ENCODE measurements around the gene BACE2.

The BACE2 gene

GRCh38 chr21:41228492-41228891 lies 60.5 kb downstream of the BACE2 start:
- no peak for DNase-seq (ENCODE audit: low read depth)
- H3K4me3 ChIP-seq (replicated peaks; ENCODE audit: low read depth, low read length): no peak overlapping the region
- TF ChIP-seq CTCF (IDR thresholded peaks at IDR 0.05; ENCODE audit: low read length, missing control alignments): no peak

GRCh38 chr21:41228958-41229357 lies 61.0 kb downstream of the BACE2 start:
- DNase-seq (ENCODE audit: low read depth): no peak
- TF ChIP-seq CTCF (IDR thresholded peaks at IDR 0.05; ENCODE audit: low read length, missing control alignments): no peak
- H3K4me3 ChIP-seq (replicated peaks; ENCODE audit: low read depth, low read length): no peak overlapping the region

- DNase-seq (ENCODE audit: low read depth): no peak
- H3K4me3 ChIP-seq (replicated peaks; ENCODE audit: low read depth, low read length): no peak overlapping the region
- TF ChIP-seq CTCF (IDR thresholded peaks at IDR 0.05; ENCODE audit: low read length, missing control alignments): no peak
Measured at GRCh38 chr21:41229509-41230248, 61.7 kb downstream of the BACE2 start.

GRCh38 chr21:41230497-41230896 lies 62.5 kb downstream of the BACE2 start:
- H3K4me3 ChIP-seq (replicated peaks; ENCODE audit: low read depth, low read length): no peak overlapping the region
- TF ChIP-seq CTCF (IDR thresholded peaks at IDR 0.05; ENCODE audit: low read length, missing control alignments): no peak
- DNase-seq (ENCODE audit: low read depth): no peak

GRCh38 chr21:41231060-41231459 lies 63.1 kb downstream of the BACE2 start:
- no peak overlapping the region for H3K4me3 ChIP-seq (replicated peaks; ENCODE audit: low read depth, low read length)
- no peak for TF ChIP-seq CTCF (IDR thresholded peaks at IDR 0.05; ENCODE audit: low read length, missing control alignments)
- no peak for DNase-seq (ENCODE audit: low read depth)

GRCh38 chr21:41232013-41232412 lies 64.1 kb downstream of the BACE2 start:
- no peak overlapping the region for H3K4me3 ChIP-seq (replicated peaks; ENCODE audit: low read depth, low read length)
- no peak for DNase-seq (ENCODE audit: low read depth)
- no peak for TF ChIP-seq CTCF (IDR thresholded peaks at IDR 0.05; ENCODE audit: low read length, missing control alignments)

- no peak for DNase-seq (ENCODE audit: low read depth)
- TF ChIP-seq CTCF (IDR thresholded peaks at IDR 0.05; ENCODE audit: low read length, missing control alignments): no peak
- H3K4me3 ChIP-seq (replicated peaks; ENCODE audit: low read depth, low read length): no peak overlapping the region
Measured at GRCh38 chr21:41233916-41234315, 66.0 kb downstream of the BACE2 start.

Measured in fibroblast of pulmonary artery (primary cell).